Measurements from ENCODE around the gene EYS.
"Not testable (repeated sequence)": the region's sequence is repeated elsewhere in the genome, so short reads cannot be mapped to it uniquely, and the experiment has no call there.

Gene EYS

GRCh38 chr6:63800386-63800785 is 1906.6 kb downstream of the EYS start:
- DNase-seq = not testable (repeated sequence)

DNA sequence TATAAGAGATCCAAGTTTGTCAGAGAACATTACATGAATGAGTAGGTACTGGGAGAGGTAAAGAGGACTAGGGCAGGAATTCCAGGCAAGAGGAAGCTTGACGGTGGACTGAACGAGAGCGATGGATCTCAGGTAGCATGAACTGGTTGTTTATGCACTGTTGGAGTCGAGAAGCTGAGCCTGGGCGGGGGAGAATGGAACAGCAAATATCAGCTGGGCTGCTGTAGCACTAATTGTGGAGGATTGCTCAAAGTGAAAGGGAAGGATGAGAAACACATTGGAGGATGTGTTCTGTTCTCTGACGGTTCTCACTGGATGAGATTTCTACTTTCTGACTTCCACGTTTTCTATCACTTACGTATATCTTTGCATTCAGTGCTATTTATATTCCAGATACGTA is 1907.2 kb downstream of the EYS start:
- DNase-seq = no peak

GRCh38 chr6:63799313-63799712 is 1907.7 kb downstream of the EYS start:
- DNase-seq = no peak

- no peak for DNase-seq
Observed at GRCh38 chr6:63798378-63798777, 1908.6 kb downstream of the EYS start.

DNA sequence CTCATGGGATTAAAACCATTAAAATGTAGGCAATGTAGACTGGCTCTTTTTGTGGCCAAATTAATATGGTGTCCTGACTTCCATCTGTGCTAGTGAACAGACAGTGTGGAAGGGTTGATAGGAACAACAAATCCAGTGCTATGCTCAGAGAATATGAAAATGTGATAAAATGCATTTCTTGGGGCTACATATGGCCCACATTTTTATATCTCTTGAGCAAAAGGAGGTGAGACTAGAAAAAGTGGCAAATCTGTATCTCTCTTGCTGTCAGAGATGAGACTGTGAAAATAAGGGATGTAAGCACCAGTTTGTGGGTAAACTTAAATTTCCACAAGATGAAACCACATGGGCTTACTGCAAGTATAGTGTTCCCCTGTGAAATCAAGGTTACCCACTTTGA is 1909.3 kb downstream of the EYS start:
- no peak for DNase-seq

DNA sequence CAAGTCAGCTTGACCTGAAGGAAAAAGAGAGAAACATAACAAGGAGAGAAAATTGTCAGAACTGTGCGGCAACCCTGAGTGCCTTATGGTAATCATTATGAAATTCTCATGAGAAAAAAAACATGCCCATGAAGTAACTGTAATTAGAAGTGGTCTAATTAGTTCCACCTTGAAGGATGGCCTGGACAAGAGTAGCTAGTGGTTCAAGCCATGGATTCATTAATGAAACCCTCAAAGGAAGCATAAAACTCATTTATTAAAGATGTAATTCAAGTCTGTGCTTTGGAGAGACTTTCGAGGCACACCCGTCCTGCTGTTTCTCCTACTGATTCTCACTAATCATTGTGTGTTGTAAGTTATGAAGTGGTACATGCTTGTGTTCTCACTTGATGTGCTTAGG is 1911.2 kb downstream of the EYS start:
- DNase-seq = no peak

DNA sequence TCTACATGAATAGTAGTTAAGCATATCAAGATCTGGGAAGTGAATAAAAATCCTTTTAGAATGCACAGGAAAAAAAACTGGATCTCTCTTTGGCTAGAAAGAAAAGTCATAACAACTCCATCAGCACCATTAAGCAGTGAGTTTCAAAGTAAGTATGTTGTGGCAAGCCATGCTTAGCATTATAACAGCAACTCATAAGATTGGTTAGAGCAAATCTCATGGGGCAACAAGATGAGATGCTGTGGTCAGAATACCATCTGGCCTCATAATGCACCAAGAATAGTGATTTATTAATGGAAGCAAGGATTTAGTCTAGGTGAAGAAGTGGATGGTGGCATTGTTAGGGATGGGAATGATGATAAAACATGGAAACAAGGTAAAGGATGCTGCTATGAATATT is 1912.0 kb downstream of the EYS start:
- DNase-seq = no peak

GRCh38 chr6:63793465-63794137 is 1913.4 kb downstream of the EYS start:
- DNase-seq = no peak

DNA sequence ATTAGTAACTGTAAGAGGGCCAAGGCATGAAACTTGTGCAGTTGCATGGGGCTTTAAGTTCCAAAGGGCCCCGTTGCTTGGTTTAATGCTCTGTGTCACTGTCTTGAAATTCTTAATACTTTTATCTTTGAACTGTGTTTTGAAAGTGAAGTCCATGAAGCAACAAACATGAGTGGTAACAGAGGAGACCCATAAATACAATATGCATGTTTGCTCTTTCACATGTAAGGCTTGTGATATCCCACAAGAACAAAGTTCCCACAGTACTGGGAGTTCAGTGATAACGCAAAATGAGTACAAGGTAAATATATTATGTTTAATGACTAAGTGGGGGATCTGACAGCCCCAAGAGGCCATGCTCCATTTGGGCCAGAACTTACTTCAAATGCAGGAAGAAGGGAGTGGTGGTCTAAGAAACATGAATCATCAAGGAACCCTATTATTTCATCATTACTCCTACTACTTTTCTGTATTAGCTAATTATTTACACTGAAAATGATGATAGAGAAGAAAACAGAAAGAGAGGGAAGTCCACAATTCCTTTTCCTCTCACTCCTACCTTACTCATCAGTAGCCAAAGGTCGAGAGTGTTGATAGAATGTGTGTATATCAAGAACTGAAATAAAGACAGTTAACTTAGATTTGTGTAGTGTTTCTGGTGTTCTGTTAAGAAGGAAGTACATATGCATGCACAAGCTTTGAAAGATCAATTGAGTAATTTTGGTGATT is 1914.1 kb downstream of the EYS start:
- no peak for DNase-seq

DNA sequence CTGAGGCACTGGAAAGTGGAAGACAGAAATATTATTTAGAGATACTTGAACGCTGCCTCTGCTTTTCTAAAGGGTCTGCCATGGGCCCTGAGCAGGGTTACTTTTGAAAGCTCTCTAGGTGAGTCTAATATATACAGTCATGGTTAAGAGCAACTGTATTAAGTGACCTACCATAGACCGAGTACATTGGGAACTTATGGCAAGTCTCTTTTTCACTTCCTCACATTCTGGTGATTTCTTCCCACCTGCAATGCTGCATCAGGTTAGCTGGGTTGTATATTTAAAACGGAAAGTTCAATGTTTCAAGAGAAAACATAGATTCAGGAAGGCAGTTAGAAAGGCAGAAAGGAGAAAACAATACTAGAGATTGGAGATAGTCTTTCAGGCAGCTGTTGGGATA is 1916.7 kb downstream of the EYS start:
- no peak for DNase-seq

DNA sequence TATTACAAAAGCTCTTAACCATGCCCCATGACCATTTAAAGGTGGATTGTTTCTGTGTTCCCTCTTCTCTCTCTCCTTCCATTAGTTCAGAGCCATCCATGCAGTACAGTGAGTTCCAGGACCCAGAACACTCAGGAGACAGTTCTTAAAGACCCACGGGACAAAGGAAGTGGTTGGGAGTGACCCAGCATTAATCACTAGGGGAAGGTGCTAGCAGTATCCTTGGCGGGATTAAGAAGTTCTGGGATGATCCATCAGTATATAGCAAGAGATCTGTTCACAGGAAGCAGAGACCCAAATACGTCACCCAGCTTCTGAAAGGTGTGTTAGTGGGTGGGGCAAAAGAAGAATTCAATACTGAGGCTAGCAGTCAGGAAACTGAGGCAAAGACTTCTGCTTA is 1917.3 kb downstream of the EYS start:
- no peak for DNase-seq

DNA sequence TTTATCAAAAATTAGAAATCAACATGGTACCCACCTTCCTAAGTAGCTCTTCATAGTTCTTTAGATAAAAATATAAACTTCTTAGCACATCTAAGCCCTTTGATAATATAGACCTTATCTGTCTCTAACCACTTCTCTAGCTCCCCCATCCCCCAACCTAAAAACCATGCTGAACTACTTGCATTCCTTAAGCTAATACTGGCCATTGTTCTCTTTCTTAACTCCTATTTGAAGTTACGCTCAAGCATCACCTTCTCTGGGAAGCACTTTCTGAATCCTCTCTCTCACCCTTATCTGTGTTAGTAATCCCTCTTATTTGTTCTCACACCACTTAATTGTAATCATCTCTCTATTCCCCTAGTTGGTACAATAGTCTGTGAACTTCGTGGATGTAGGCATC is 1918.5 kb downstream of the EYS start:
- DNase-seq = no peak

GRCh38 chr6:63787021-63787420 is 1920.0 kb downstream of the EYS start:
- DNase-seq = no peak

- DNase-seq = no peak
Observed at GRCh38 chr6:63785006-63785405, 1922.0 kb downstream of the EYS start.

DNA sequence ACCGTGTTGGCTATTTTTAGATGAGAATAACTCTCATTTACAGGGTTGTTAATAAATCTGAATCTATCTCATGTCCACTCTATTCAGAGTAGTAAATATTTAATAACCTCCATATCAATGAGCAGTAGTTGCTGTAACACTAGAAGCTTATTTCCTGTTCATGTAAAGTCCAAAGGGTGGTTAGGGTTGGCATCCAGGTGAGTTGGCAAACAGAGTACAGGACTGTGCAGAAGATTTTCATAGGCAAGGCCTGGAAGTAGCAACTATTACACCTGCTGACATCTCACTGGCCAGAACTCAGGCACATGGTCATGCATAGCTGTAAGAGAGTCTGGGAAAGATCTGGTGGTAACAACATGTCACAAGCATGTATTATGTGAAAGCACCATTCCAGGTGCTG is 1923.9 kb downstream of the EYS start:
- DNase-seq = no peak

DNA sequence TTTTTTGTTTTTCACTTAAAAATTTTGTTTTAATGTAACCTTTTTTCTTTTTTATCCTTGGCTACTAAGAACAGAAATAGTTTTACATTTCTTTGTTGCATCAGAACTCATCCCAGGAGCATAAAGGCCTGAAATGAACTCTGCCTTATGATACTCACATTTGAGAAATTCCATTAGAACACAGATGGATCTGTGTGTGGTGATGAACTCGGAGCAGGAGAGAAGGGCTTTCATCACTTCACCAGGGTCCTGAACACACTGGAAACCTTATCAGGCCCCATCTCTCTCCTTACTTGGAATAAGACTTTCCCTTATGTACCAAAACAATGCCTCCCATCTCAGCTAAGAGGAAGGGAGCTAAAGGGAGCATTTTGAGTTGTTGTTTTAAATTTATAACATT is 1932.1 kb downstream of the EYS start:
- no peak for DNase-seq

GRCh38 chr6:63773200-63773599 is 1933.8 kb downstream of the EYS start:
- no peak for DNase-seq

DNA sequence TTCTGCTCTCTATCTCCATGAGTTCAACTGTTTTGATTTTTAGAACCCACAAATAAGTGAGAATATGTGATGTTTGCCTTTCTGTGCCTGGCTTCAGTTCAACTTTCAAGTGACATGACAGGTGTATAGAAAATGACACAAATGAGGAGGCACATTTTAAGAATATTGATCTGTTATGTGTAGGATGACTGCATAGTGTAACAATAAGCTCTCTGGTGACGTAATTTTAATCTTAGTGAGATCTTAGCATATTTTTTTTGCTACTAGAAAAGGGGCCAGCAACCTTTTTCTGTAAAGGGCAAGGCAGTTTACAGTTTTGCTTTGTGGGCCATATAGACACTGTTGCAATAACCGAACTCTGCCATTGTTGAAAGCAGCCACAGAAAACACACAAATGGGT is 1941.2 kb downstream of the EYS start:
- DNase-seq = no peak

DNA sequence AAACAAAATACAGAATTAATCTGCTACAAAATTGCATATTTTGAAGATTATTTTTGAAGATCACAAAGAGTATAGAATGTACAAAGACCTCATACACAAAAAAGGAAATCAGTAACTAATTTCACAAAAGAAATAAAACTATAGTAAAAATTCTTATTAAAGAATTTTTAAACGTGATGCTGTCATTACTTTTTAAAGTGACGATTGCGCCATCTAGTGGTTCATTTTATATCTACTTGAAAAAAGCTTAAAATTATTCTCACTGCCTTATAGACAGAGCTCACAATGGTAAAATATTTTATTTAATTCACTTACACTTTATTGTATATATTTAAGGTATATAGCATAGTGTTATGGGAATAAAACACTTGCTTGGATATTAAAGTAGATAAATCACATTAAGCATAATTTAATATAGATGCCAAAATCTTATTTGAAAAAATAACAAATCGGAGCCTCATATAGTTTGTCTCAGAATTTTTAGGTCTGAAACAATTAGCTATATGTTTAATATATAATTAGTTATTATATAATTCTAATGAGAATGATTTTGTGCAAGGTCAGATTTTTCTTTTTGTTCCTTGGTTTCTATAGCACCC is 1942.6 kb downstream of the EYS start:
- DNase-seq = no peak

- DNase-seq = no peak
Observed at GRCh38 chr6:63760199-63760598, 1946.8 kb downstream of the EYS start.

DNA sequence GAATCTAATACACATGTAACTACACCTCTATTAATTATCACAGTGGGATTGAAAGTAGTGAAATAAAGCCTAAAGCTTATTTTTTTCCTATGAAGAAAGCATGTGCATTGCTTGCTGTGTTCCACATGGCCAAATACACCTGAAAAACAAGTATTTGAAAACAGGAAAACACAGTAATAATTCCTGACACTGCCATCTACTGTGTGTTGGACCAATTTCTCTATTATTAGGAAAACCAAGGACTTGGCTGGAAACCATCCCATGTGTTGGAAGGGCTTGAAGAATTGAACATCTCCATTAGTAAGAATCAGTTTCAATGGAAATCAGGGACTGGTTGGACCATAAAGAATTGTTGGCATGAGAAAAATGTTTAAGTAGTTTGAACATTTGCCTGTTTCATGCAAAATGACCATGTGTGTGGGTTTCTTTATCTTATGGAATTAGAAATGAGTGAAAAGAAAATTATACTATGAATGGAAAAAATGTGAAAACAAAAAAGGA is 1947.4 kb downstream of the EYS start:
- DNase-seq = no peak

DNA sequence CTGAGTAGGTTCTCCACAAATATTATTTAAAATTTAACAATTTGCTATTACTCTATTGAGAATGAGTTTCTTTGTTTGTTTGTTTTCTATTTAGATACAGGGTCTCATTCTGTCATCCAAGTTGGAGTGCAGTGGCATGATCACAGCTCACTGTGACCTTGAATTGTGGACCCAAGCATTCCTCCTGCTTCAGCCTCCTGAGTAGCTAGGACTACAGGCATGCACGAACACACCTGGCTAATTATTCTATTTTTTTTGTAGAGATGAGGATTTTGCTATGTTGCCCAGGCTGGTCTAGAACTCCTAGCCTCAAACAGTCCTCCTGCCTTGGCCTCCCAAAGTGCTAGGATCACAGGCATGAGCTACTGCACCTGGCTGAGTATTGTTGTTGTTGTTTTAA is 1949.2 kb downstream of the EYS start:
- DNase-seq = no peak

- DNase-seq = not testable (repeated sequence)
Observed at GRCh38 chr6:63757275-63757674, 1949.8 kb downstream of the EYS start.

DNA sequence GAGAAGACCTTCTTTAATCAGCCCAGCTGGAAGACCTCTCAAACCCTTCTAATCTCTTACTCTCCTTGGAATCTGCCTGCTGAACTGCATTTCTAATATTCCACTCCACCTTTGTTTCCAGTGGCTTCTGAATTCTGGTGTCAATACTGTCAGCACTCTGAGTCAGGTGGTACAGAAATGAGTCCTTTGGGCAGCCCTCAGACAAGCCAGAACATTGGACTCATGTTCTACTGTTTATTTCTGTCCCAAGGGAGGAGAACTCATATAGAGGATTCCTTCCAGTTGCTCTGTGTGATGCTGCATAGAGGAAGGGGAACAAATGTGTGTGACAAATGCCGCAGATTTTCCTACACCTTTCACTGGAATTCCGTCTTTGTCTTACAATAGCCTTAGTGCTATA is 1956.6 kb downstream of the EYS start:
- no peak for DNase-seq
